HCT116 (cell line): ENCODE results near the gene COL21A1. TPM values are rescaled to one million over a fixed set of nuclear protein-coding genes. Genes with fewer than 3 reads are reported as not detected.

Experiments used
- ATAC-seq: fragments of 200-7000 bp; cut with Tn5 transposase; 2 replicates; pipeline ENCODE4 v1.9.1; 2020; ENCODE audit warnings: mild to moderate bottlenecking, moderate library complexity
- BruUV-seq: library from RNA; stranded (reverse); fragments of 400-500 nt; replicated peaks from 2 replicates; lab custom pipeline; 2021; lab: Mats Ljungman, UMichigan
- CTCF ChIA-PET: fragments of 300-600 bp; sonication (Branson Sonifier 250); formaldehyde crosslinking; loops from one replicate; lab custom pipeline; 2021; ENCODE audit warnings: antibody characterized with exemption; lab: Charles Lee
- POLR2A ChIA-PET: fragments of 300-600, 350-600 bp; sonication (Branson Sonifier 250); formaldehyde crosslinking; loops from one replicate; lab custom pipeline; 2021; ENCODE audit warnings: antibody characterized with exemption; lab: Charles Lee
- RAD21 ChIA-PET, 2 experiments: fragments of 300-600 bp; sonication (Branson Sonifier 250); formaldehyde crosslinking; loops; one replicate each; lab custom pipeline; 2023; ENCODE audit warnings: low total read pairs in 2 of 2; ENCODE audit not compliant: uncharacterized antibody in 2 of 2, unreplicated experiment in 2 of 2, low non-redundant PET in 1 of 2; lab: Charles Lee
- DNase-seq: peaks from one replicate; pipeline ENCODE4 v3.0.0-alpha.2; 2010; ENCODE audit warnings: low read depth, low spot score
- H2AFZ ChIP-seq: fragments of 200-600 bp; shearing (Covaris generic), sonication (generic); 2 replicates; pipeline ENCODE4 v1.6.1; 2017; ENCODE audit warnings: low read depth, mixed run types, mixed read lengths, antibody characterized with exemption, low read length; ENCODE audit not compliant: poor library complexity, severe bottlenecking
- H3K27ac ChIP-seq: 2 replicates; pipeline ENCODE4 v1.5.1; 2012; ENCODE audit warnings: low read depth, low read length
- H3K27me3 ChIP-seq: fragments of 200-600 bp; sonication (generic); 2 replicates; pipeline ENCODE4 v1.6.1; 2016; ENCODE audit warnings: mixed run types, low read length, mixed read lengths; ENCODE audit not compliant: insufficient read depth
- H3K36me3 ChIP-seq, 2 experiments: fragments of 200-500 bp in 1 of 2; fragments of 200-600 bp in 1 of 2; sonication (Bioruptor generic) in 1 of 2; sonication (generic) in 1 of 2; 2 replicates each; pipeline versions ENCODE4 v1.5.1 to v1.6.1; 2014 to 2016; ENCODE audit warnings: low read length in 2 of 2, inconsistent platforms in 1 of 2, mixed read lengths in 1 of 2, mixed run types in 1 of 2; ENCODE audit not compliant: insufficient read depth in 2 of 2, control insufficient read depth in 1 of 2
- H3K4me1 ChIP-seq, 2 experiments: fragments of 200-600 bp in 1 of 2; sonication (generic) in 1 of 2; 2 replicates each; pipeline versions ENCODE4 v1.5.1 to v1.6.1; 2012 to 2017; ENCODE audit warnings: low read length in 2 of 2, inconsistent platforms in 1 of 2, mild to moderate bottlenecking in 1 of 2, mixed read lengths in 1 of 2, mixed run types in 1 of 2, moderate library complexity in 1 of 2; ENCODE audit not compliant: insufficient read depth in 2 of 2, control insufficient read depth in 1 of 2
- H3K4me2 ChIP-seq: fragments of 200-600 bp; sonication (generic); 2 replicates; pipeline ENCODE4 v1.6.1; 2017; ENCODE audit warnings: mixed run types, low read length, mixed read lengths
- H3K4me3 ChIP-seq, 2 experiments: fragments of 200-600 bp in 1 of 2; sonication (generic) in 1 of 2; replicated peaks in 1 of 2; 2 replicates each; pipeline ENCODE4 v1.5.1; 2011 to 2016; ENCODE audit warnings: low read length in 2 of 2, control low read depth in 1 of 2, low read depth in 1 of 2, mild to moderate bottlenecking in 1 of 2, mixed read lengths in 1 of 2, mixed run types in 1 of 2
- H3K79me2 ChIP-seq: fragments of 200-600 bp; sonication (generic); 2 replicates; pipeline ENCODE4 v1.6.1; 2017; ENCODE audit warnings: mild to moderate bottlenecking, mixed run types, low read length, moderate library complexity, mixed read lengths; ENCODE audit not compliant: insufficient read depth
- H3K9ac ChIP-seq: fragments of 200-600 bp; sonication (generic); 2 replicates; pipeline ENCODE4 v1.6.1; 2016; ENCODE audit warnings: low read length, mixed read lengths
- H3K9me2 ChIP-seq: fragments of 200-600 bp; sonication (generic), shearing (Covaris generic); 2 replicates; pipeline ENCODE4 v1.6.1; 2017; ENCODE audit warnings: mixed run types, mild to moderate bottlenecking, moderate library complexity; ENCODE audit not compliant: insufficient read depth
- H3K9me3 ChIP-seq, 2 experiments: fragments of 200-500 bp in 1 of 2; fragments of 200-600 bp in 1 of 2; sonication (Bioruptor generic) in 1 of 2; sonication (generic) in 1 of 2; 2 replicates each; pipeline ENCODE4 v1.6.1; 2014 to 2017; ENCODE audit warnings: low read length in 2 of 2, mixed read lengths in 2 of 2, inconsistent platforms in 1 of 2, low read depth in 1 of 2, mild to moderate bottlenecking in 1 of 2, mixed run types in 1 of 2, moderate library complexity in 1 of 2; ENCODE audit not compliant: control insufficient read depth in 1 of 2, insufficient read depth in 1 of 2
- H4K20me1 ChIP-seq: fragments of 200-600 bp; sonication (generic), shearing (Covaris generic); 2 replicates; pipeline ENCODE4 v1.6.1; 2017; ENCODE audit warnings: mixed run types, mild to moderate bottlenecking, moderate library complexity; ENCODE audit not compliant: insufficient read depth
- CBX3 ChIP-seq: IDR thresholded peaks from 2 replicates; pipeline ENCODE4 v1.6.1; 2012; ENCODE audit warnings: low read depth
- CEBPB ChIP-seq: IDR thresholded peaks from 2 replicates; pipeline ENCODE4 v1.6.1; 2012; ENCODE audit warnings: low read depth
- CTCF ChIP-seq, 3 experiments: fragments of 200-600 bp in 1 of 3; sonication (generic) in 1 of 3; IDR thresholded peaks in 2 of 3; conservative IDR thresholded peaks in 1 of 3; 2 replicates each; pipeline ENCODE4 v1.5.1; 2012 to 2017; ENCODE audit warnings: low read depth in 2 of 3, low read length in 2 of 3, antibody characterized with exemption in 1 of 3, borderline replicate concordance in 1 of 3, control low read depth in 1 of 3, mild to moderate bottlenecking in 1 of 3, mixed read lengths in 1 of 3, mixed run types in 1 of 3, moderate library complexity in 1 of 3; ENCODE audit not compliant: insufficient read depth in 1 of 3
- ELF1 ChIP-seq: IDR thresholded peaks from 2 replicates; pipeline ENCODE4 v1.6.1; 2012; ENCODE audit warnings: low read depth, borderline replicate concordance
- EZH2 ChIP-seq: fragments of 200-600 bp; sonication (generic); IDR thresholded peaks from 2 replicates; pipeline ENCODE4 v1.6.1; 2017; ENCODE audit warnings: antibody characterized with exemption, mixed run types
- EZH2phosphoT487 ChIP-seq: fragments of 200-600 bp; IDR thresholded peaks from 2 replicates; pipeline ENCODE4 v1.6.1; 2018; ENCODE audit warnings: antibody characterized with exemption, borderline replicate concordance
- FOSL1 ChIP-seq: IDR thresholded peaks from 2 replicates; pipeline ENCODE4 v1.6.1; 2012; ENCODE audit warnings: low read depth
- POLR2A ChIP-seq: IDR thresholded peaks from 2 replicates; pipeline ENCODE4 v1.7.0; 2011; ENCODE audit warnings: borderline replicate concordance; ENCODE audit not compliant: insufficient read depth, insufficient read length; ENCODE audit errors: extremely low read depth
- POLR2AphosphoS5 ChIP-seq: IDR thresholded peaks from 2 replicates; pipeline ENCODE4 v1.6.1; 2011; ENCODE audit warnings: mild to moderate bottlenecking, low read depth, low read length, moderate library complexity
- SP1 ChIP-seq: IDR thresholded peaks from 2 replicates; pipeline ENCODE4 v1.6.1; 2012; ENCODE audit warnings: low read depth
- TCF7L2 ChIP-seq: IDR thresholded peaks from 2 replicates; pipeline ENCODE4 v1.7.0; 2011; ENCODE audit warnings: borderline replicate concordance, inconsistent platforms; ENCODE audit not compliant: insufficient read depth, insufficient read length; ENCODE audit errors: extremely low read depth
- YY1 ChIP-seq: IDR thresholded peaks from 2 replicates; pipeline ENCODE4 v1.6.1; 2011; ENCODE audit warnings: low read length, low read depth, moderate library complexity, mild to moderate bottlenecking; ENCODE audit not compliant: insufficient replicate concordance; ENCODE audit errors: extremely low read depth
- ZBTB33 ChIP-seq: IDR thresholded peaks from 2 replicates; pipeline ENCODE4 v1.6.1; 2011; ENCODE audit warnings: mild to moderate bottlenecking, low read length, moderate library complexity; ENCODE audit not compliant: insufficient replicate concordance; ENCODE audit errors: extremely low read depth
- ZNF274 ChIP-seq: fragments of 200-500 bp; sonication (Bioruptor generic); IDR thresholded peaks from 2 replicates; pipeline ENCODE4 v1.6.1; 2014; ENCODE audit warnings: mild to moderate bottlenecking, low read depth, low read length, inconsistent platforms
- intact Hi-C: fragments of 100-400 bp; cut with micrococcal nuclease; formaldehyde crosslinking; loops from 2 replicates; pipeline ENCODE4 v1.10.0; 2022
- total RNA-seq: library from RNA; stranded (reverse); gene quantifications from one replicate; pipeline ENCODE4 v1.2.1, GENCODE V29; 2021; ENCODE audit not compliant: unreplicated experiment
- TF ChIP-seq, protein P1 (sequence below): IDR thresholded peaks from 2 replicates; pipeline ENCODE4 v1.6.1; 2012

The COL21A1 gene
- total RNA-seq, 1 experiment from 2014 or later, result not detected

GRCh38 chr6:56038764-56039163 lies 208.6 kb downstream of the COL21A1 start (continued):
- no peak for TF ChIP-seq CTCF (IDR thresholded peaks at IDR 0.05 in 2 of 3, conservative IDR thresholded peaks at IDR 0.05 in 1 of 3; ENCODE audit: borderline replicate concordance in 1 of 3, insufficient read depth in 1 of 3, low read depth in 2 of 3, low read length in 2 of 3)

- H3K79me2 ChIP-seq, result no peaks in the 10 kb centered on the region
- H4K20me1 ChIP-seq, result no peaks in the 10 kb centered on the region
- no peak overlapping the region for H3K27ac ChIP-seq
- no TSS peak for BruUV-seq
- no peaks in the 10 kb centered on the region for H3K27me3 ChIP-seq
- ChIA-PET POLR2A (no interaction called here), RAD21 (no interaction called here), CTCF (interaction anchor here (1.0 to 1.2 kb wide), 2 partner anchors 16 to 255 kb away, joined by 3 to 4 read pairs; no protein-coding TSS in a partner anchor)
- DNase-seq (no peak), ATAC-seq (no peak)
- H3K36me3 ChIP-seq, result no peaks in the 10 kb centered on the region
- no peak overlapping the region for H2AFZ ChIP-seq
- H3K9me3 ChIP-seq, result no peaks in the 10 kb centered on the region
- no peak overlapping the region for H3K4me3 ChIP-seq
- no peaks in the 10 kb centered on the region for H3K4me1 ChIP-seq
- no peak overlapping the region for H3K4me2 ChIP-seq
- no peaks in the 10 kb centered on the region for H3K9me2 ChIP-seq
- H3K9ac ChIP-seq, result no peak overlapping the region
- intact Hi-C loops, result no loop called here
- TF ChIP-seq POLR2A (no peak), YY1 (no peak), TCF7L2 (no peak), SP1 (no peak), EZH2phosphoT487 (no peak), CBX3 (no peak), EZH2 (no peak), CTCF (IDR thresholded peaks at IDR 0.05 in 2 of 3, conservative IDR thresholded peaks at IDR 0.05 in 1 of 3; ENCODE audit: borderline replicate concordance in 1 of 3, insufficient read depth in 1 of 3, low read depth in 2 of 3, low read length in 2 of 3) (no peak), POLR2AphosphoS5 (no peak), ZBTB33 (no peak), CEBPB (no peak), FOSL1 (no peak), ELF1 (no peak), ZNF274 (no peak)
- TF ChIP-seq, protein P1, sequence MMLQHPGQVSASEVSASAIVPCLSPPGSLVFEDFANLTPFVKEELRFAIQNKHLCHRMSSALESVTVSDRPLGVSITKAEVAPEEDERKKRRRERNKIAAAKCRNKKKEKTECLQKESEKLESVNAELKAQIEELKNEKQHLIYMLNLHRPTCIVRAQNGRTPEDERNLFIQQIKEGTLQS, result no peak
Measured at GRCh38 chr6:56037601-56038000, 209.8 kb downstream of the COL21A1 start.
